Vagina (tissue), 2 donors: ENCODE measurements around the gene PDE7B.

Experiments used
- CTCF ChIP-seq, 3 experiments: fragments of 450-650 bp in 2 of 3; fragments of 200-600 bp in 1 of 3; sonication (generic) in 1 of 3; IDR thresholded peaks; one replicate each; pipeline ENCODE4 v1.5.1; 2017 to 2019; ENCODE audit warnings: antibody characterized with exemption in 3 of 3, mild to moderate bottlenecking in 2 of 3, moderate library complexity in 2 of 3
- POLR2A ChIP-seq, 2 donors: fragments of 450-650 bp; IDR thresholded peaks; one replicate each; pipeline ENCODE4 v1.6.1; 2017; ENCODE audit warnings: antibody characterized with exemption in 2 of 2, mild to moderate bottlenecking in 2 of 2, moderate library complexity in 2 of 2
- POLR2AphosphoS5 ChIP-seq, 2 donors: sonication (generic); formaldehyde crosslinking; IDR thresholded peaks; one replicate each; pipeline ENCODE4 v1.9.0; 2017; ENCODE audit warnings: antibody characterized with exemption in 2 of 2, mild to moderate bottlenecking in 2 of 2, low read depth in 1 of 2; ENCODE audit not compliant: insufficient read depth in 1 of 2

GRCh38 chr6:136148051-136148450 lies 296.6 kb downstream of the PDE7B start:
- TF ChIP-seq CTCF (IDR thresholded peaks at IDR 0.05) (no peak), POLR2AphosphoS5 (IDR thresholded peaks at IDR 0.05; ENCODE audit: insufficient read depth in 1 of 2, low read depth in 1 of 2) (no peak), POLR2A (IDR thresholded peaks at IDR 0.05) (no peak)
